HTERT RPE-1 (cell line): ENCODE results near the gene MB.

Experiments used
- in situ Hi-C: fragments of 300-500 bp; cut with MboI; formaldehyde crosslinking; loops from 4 replicates; pipeline ENCODE4 v1.14.3; 2020; ENCODE audit warnings: low sequenced_read_pairs

The MB gene

GRCh38 chr22:35597692-35598395 is 19.3 kb downstream of the MB start:
- in situ Hi-C loops = no loop called here

GRCh38 chr22:35596821-35597220 is 20.3 kb downstream of the MB start:
- in situ Hi-C loops = no loop called here

GRCh38 chr22:35594686-35595085 is 22.4 kb downstream of the MB start:
- in situ Hi-C loops = no loop called here

GRCh38 chr22:35593891-35594470 is 23.1 kb downstream of the MB start:
- in situ Hi-C loops = no loop called here

- in situ Hi-C loops = no loop called here
Observed at GRCh38 chr22:35593071-35593890, 23.8 kb downstream of the MB start.

- in situ Hi-C loops = no loop called here
Observed at GRCh38 chr22:35592418-35592967, 24.6 kb downstream of the MB start.

GRCh38 chr22:35591714-35592417 is 25.3 kb downstream of the MB start:
- in situ Hi-C loops = no loop called here

GRCh38 chr22:35590634-35591295 is 26.4 kb downstream of the MB start:
- in situ Hi-C loops = no loop called here

- in situ Hi-C loops = no loop called here
Observed at GRCh38 chr22:35589756-35590093, 27.4 kb downstream of the MB start.

GRCh38 chr22:35589071-35589755 is 27.9 kb downstream of the MB start:
- in situ Hi-C loops = no loop called here

GRCh38 chr22:35587896-35588295 is 29.2 kb downstream of the MB start:
- in situ Hi-C loops = no loop called here

- in situ Hi-C loops = no loop called here
Observed at GRCh38 chr22:35587447-35587870, 29.7 kb downstream of the MB start.

- in situ Hi-C loops = no loop called here
Observed at GRCh38 chr22:35586771-35587170, 30.4 kb downstream of the MB start.

GRCh38 chr22:35582861-35583670 is 34.1 kb downstream of the MB start:
- in situ Hi-C loops = no loop called here

GRCh38 chr22:35582218-35582860 is 34.8 kb downstream of the MB start:
- in situ Hi-C loops = no loop called here

- in situ Hi-C loops = no loop called here
Observed at GRCh38 chr22:35581023-35581413, 36.1 kb downstream of the MB start.

GRCh38 chr22:35580351-35581022 is 36.6 kb downstream of the MB start:
- in situ Hi-C loops = no loop called here
